ENCODE results near the gene SCG5. TPM values are rescaled to one million over a fixed set of nuclear protein-coding genes. Genes with fewer than 3 reads are reported as not detected.

SCG5 gene
- total and polyA plus RNA-seq, 2 of the 13 experiments (the other 11 are each of a cell fraction or from before 2014, with no cell fraction given), result 2.3 to 3.5 TPM

DNA sequence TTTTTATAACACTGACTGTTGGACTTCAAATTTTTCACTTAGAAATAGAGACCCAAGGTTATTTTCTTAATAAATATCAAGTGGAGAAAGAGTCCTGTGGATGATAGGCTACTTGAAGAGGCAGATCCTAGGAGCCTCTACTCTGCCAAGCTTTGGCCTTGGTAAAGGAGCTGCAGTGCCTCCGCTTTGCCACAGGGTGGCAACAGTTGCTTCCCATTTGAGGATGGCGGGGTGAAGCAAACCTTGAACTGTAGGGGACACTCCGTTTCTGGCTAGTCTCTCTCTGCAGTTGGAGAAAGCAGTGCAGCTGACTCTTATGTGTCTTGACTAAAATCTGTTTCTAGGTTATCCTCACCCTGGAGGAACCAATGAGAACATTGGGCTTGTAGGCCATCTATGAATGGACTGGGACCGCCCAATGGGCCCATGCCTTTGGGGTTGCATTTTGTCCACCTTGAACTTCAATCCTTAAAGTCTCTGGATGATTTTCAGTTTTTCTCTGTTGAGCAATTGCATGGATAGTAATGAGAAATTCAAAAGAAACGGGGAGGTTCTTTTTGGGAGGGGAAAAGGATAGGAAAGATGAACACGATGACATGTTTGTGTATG lies 9.8 kb downstream of the SCG5 start (continued):
- no peak for TF ChIP-seq TRIM24 (CRISPR knock-in tag; IDR thresholded peaks at IDR 0.05)
- no peak for TF ChIP-seq NFYB (CRISPR knock-in tag; IDR thresholded peaks at IDR 0.05)
- no peak for TF ChIP-seq TBX2 (CRISPR knock-in tag; IDR thresholded peaks at IDR 0.05; ENCODE audit: borderline replicate concordance)
- TF ChIP-seq ZMYM4 (CRISPR knock-in tag; IDR thresholded peaks at IDR 0.05), result 0 out of 2 replicates have a peak, but pooled peaks have one; percentile 25
- no peak for TF ChIP-seq IKZF5 (CRISPR knock-in tag; IDR thresholded peaks at IDR 0.05)
- TF ChIP-seq, protein P1, sequence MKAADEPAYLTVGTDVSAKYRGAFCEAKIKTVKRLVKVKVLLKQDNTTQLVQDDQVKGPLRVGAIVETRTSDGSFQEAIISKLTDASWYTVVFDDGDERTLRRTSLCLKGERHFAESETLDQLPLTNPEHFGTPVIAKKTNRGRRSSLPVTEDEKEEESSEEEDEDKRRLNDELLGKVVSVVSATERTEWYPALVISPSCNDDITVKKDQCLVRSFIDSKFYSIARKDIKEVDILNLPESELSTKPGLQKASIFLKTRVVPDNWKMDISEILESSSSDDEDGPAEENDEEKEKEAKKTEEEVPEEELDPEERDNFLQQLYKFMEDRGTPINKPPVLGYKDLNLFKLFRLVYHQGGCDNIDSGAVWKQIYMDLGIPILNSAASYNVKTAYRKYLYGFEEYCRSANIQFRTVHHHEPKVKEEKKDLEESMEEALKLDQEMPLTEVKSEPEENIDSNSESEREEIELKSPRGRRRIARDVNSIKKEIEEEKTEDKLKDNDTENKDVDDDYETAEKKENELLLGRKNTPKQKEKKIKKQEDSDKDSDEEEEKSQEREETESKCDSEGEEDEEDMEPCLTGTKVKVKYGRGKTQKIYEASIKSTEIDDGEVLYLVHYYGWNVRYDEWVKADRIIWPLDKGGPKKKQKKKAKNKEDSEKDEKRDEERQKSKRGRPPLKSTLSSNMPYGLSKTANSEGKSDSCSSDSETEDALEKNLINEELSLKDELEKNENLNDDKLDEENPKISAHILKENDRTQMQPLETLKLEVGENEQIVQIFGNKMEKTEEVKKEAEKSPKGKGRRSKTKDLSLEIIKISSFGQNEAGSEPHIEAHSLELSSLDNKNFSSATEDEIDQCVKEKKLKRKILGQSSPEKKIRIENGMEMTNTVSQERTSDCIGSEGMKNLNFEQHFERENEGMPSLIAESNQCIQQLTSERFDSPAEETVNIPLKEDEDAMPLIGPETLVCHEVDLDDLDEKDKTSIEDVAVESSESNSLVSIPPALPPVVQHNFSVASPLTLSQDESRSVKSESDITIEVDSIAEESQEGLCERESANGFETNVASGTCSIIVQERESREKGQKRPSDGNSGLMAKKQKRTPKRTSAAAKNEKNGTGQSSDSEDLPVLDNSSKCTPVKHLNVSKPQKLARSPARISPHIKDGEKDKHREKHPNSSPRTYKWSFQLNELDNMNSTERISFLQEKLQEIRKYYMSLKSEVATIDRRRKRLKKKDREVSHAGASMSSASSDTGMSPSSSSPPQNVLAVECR (CRISPR knock-in tag; IDR thresholded peaks at IDR 0.05; ENCODE audit: borderline replicate concordance), result no peak
- TF ChIP-seq ZBTB25 (CRISPR knock-in tag; IDR thresholded peaks at IDR 0.05), result no peak
- no peak for TF ChIP-seq ZNF20 (CRISPR knock-in tag; IDR thresholded peaks at IDR 0.05)
- TF ChIP-seq SRY (CRISPR knock-in tag; IDR thresholded peaks at IDR 0.05), result no peak
- TF ChIP-seq, protein P2, sequence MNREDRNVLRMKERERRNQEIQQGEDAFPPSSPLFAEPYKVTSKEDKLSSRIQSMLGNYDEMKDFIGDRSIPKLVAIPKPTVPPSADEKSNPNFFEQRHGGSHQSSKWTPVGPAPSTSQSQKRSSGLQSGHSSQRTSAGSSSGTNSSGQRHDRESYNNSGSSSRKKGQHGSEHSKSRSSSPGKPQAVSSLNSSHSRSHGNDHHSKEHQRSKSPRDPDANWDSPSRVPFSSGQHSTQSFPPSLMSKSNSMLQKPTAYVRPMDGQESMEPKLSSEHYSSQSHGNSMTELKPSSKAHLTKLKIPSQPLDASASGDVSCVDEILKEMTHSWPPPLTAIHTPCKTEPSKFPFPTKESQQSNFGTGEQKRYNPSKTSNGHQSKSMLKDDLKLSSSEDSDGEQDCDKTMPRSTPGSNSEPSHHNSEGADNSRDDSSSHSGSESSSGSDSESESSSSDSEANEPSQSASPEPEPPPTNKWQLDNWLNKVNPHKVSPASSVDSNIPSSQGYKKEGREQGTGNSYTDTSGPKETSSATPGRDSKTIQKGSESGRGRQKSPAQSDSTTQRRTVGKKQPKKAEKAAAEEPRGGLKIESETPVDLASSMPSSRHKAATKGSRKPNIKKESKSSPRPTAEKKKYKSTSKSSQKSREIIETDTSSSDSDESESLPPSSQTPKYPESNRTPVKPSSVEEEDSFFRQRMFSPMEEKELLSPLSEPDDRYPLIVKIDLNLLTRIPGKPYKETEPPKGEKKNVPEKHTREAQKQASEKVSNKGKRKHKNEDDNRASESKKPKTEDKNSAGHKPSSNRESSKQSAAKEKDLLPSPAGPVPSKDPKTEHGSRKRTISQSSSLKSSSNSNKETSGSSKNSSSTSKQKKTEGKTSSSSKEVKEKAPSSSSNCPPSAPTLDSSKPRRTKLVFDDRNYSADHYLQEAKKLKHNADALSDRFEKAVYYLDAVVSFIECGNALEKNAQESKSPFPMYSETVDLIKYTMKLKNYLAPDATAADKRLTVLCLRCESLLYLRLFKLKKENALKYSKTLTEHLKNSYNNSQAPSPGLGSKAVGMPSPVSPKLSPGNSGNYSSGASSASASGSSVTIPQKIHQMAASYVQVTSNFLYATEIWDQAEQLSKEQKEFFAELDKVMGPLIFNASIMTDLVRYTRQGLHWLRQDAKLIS (CRISPR knock-in tag; IDR thresholded peaks at IDR 0.05), result no peak
- no peak for TF ChIP-seq FOSL2 (CRISPR knock-in tag; IDR thresholded peaks at IDR 0.05)
- TF ChIP-seq ZBTB2 (CRISPR knock-in tag; IDR thresholded peaks at IDR 0.05; ENCODE audit: low read depth), result no peak
- TF ChIP-seq E2F1 (CRISPR knock-in tag; IDR thresholded peaks at IDR 0.05), result no peak
- no peak for TF ChIP-seq RFXAP (CRISPR knock-in tag; IDR thresholded peaks at IDR 0.05; ENCODE audit: borderline replicate concordance)
